ENCODE data around the gene CRYBA4. TPM values are rescaled to one million over a fixed set of nuclear protein-coding genes. Genes with fewer than 3 reads are reported as not detected.

Gene CRYBA4
- total RNA-seq, 5 donors from 2014 or later (not counting 1 experiment from before 2014, with no cell fraction given) = not detected

DNA sequence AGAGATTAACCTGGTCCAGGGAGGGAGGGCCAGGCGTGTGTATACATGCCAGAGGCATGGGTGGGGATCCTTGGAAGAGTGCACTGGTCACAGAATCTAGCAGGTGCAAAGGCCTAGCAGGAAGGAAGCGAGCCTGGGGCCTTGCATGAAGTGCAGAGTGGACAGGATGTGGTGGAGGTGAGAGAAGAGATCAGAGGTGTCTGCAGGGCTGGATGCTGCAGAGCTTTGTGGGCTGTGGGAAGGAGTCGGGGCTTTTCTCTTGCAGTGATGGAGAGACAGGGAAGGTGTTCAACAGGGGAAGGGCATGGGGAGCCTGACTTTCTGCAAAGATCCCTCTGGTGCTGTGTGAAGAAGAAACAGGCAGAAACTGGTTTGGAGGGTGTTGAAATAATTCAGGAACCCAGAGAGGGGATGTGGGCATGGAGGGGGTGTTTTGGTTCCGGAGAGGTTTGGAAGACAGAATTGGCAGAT is 29.3 kb upstream of the CRYBA4 start:
- DNase-seq (peak; percentile 25 to 76 (median 51)), ATAC-seq (replicated peaks in 1 of 4) (peak in 3 of 4 experiments; percentile 28 to 55 (median 47))
- H3K9me3 Mint-ChIP-seq = no peaks in the 10 kb centered on the region
- Histone ChIP-seq H3K36me3 (ENCODE audit: control insufficient read depth in 2 of 2, extremely low read depth in 1 of 2, insufficient read depth in 1 of 2, low read length in 1 of 2) (no peaks in the 10 kb centered on the region), H3K4me1 (ENCODE audit: control insufficient read depth in 1 of 2, extremely low read depth in 1 of 2, insufficient read depth in 2 of 2, low read length in 2 of 2) (peaks cover 22 to 75% of the 10 kb centered on the region in 2 experiments), H3K9me3 (no peaks in the 10 kb centered on the region), H3K4me3 (ENCODE audit: control insufficient read depth in 1 of 2, extremely low read depth in 1 of 2, low read length in 1 of 2) (no peak overlapping the region), H3K27me3 (replicated peaks in 1 of 2; ENCODE audit: control insufficient read depth in 2 of 2, extremely low read depth in 1 of 2, insufficient read depth in 2 of 2, low read length in 1 of 2) (no peaks in the 10 kb centered on the region), H3K27ac (ENCODE audit: low read length) (peak overlapping the region; percentile 77)
- ChIA-PET POLR2A (no interaction called here), CTCF (interaction anchor here (0.5 to 0.6 kb wide), 2 partner anchors 14 to 51 kb away, joined by 3 to 4 read pairs; no protein-coding TSS in a partner anchor)
- peaks cover 47 to 68% (median 64%) of the 10 kb centered on the region in 3 donors for H3K4me1 Mint-ChIP-seq
- no peaks in the 10 kb centered on the region for H3K27me3 Mint-ChIP-seq
- 3% methylated on average over 3 of the region's 4 CpGs for WGBS (ENCODE audit: insufficient coverage)
- H3K4me3 Mint-ChIP-seq = peak overlapping the region; percentile 13 to 63 (median 29)
- H3K36me3 Mint-ChIP-seq = no peaks in the 10 kb centered on the region
- H3K27ac Mint-ChIP-seq = peak overlapping the region; percentile 84 to 87

DNA sequence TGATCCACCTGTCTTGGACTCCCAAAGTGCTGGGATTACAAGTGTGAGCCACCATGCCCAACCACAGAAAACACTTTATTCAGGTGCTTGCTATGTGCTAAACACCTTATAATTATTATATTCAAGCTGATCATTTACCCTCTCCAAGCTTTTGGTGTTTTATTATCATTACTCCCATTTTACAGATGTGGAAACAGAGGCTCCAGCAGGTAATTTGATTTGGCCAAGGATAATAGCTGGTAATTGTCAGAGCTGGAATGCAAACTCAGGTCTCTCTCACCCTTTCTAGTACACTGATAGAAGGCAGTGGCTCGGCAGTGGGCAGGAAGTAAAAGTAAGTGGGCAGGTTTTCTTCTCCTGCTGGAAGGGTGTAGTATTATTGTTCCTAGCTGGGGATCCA is 28.0 kb upstream of the CRYBA4 start:
- H3K4me1 ChIP-seq (ENCODE audit: control insufficient read depth in 1 of 2, extremely low read depth in 1 of 2, insufficient read depth in 2 of 2, low read length in 2 of 2) = peaks cover 20 to 82% of the 10 kb centered on the region in 2 experiments
- no peaks in the 10 kb centered on the region for H3K36me3 Mint-ChIP-seq
- no peaks in the 10 kb centered on the region for H3K27me3 ChIP-seq (replicated peaks in 1 of 2; ENCODE audit: control insufficient read depth in 2 of 2, extremely low read depth in 1 of 2, insufficient read depth in 2 of 2, low read length in 1 of 2)
- ChIA-PET POLR2A (no interaction called here), CTCF (no interaction called here)
- no peak overlapping the region for H3K4me3 Mint-ChIP-seq
- H3K9me3 ChIP-seq = no peaks in the 10 kb centered on the region
- H3K9me3 Mint-ChIP-seq = no peaks in the 10 kb centered on the region
- H3K4me1 Mint-ChIP-seq = peaks cover 46 to 65% (median 56%) of the 10 kb centered on the region in 3 donors
- H3K27me3 Mint-ChIP-seq = no peaks in the 10 kb centered on the region
- peak overlapping the region; percentile 69 to 83 for H3K27ac Mint-ChIP-seq
- no peak for ATAC-seq (replicated peaks in 1 of 4)
- no peaks in the 10 kb centered on the region for H3K36me3 ChIP-seq (ENCODE audit: control insufficient read depth in 2 of 2, extremely low read depth in 1 of 2, insufficient read depth in 1 of 2, low read length in 1 of 2)
- DNase-seq = no peak
- H3K4me3 ChIP-seq (ENCODE audit: control insufficient read depth in 1 of 2, extremely low read depth in 1 of 2, low read length in 1 of 2) = no peak overlapping the region
- WGBS (ENCODE audit: insufficient coverage) = no CpG with 5 or more reads among the region's 1 CpG
- H3K27ac ChIP-seq (ENCODE audit: low read length) = peak overlapping the region; percentile 8

- POLR2A ChIA-PET = interaction anchor here in 1 of 2 donors (1.0 kb wide), 1 partner anchor 45 kb away, joined by 4 read pairs; no protein-coding TSS in a partner anchor
- H3K9me3 ChIP-seq = no peaks in the 10 kb centered on the region
- WGBS (ENCODE audit: insufficient coverage) = 41% methylated on average over 4 of the region's 4 CpGs
- CTCF ChIA-PET = interaction anchor here in 1 of 2 donors (0.7 to 1.6 kb wide), 3 partner anchors 8 to 46 kb away, joined by 3 to 8 read pairs (median 4); no protein-coding TSS in a partner anchor
- no peak overlapping the region for H3K4me3 ChIP-seq (ENCODE audit: control insufficient read depth in 1 of 2, extremely low read depth in 1 of 2, low read length in 1 of 2)
- peak overlapping the region; percentile 36 for H3K27ac ChIP-seq (ENCODE audit: low read length)
- DNase-seq = peak in 33 of 35 experiments; percentile 8 to 78 (median 48)
- Mint-ChIP-seq H3K4me3 (peak overlapping the region in 1 of 3 donors; percentile 16), H3K36me3 (no peaks in the 10 kb centered on the region), H3K27ac (peak overlapping the region; percentile 72 to 75), H3K4me1 (peaks cover 46 to 52% (median 46%) of the 10 kb centered on the region in 3 donors), H3K9me3 (no peaks in the 10 kb centered on the region), H3K27me3 (no peaks in the 10 kb centered on the region)
- H3K36me3 ChIP-seq (ENCODE audit: control insufficient read depth in 2 of 2, extremely low read depth in 1 of 2, insufficient read depth in 1 of 2, low read length in 1 of 2) = no peaks in the 10 kb centered on the region
- no peaks in the 10 kb centered on the region for H3K27me3 ChIP-seq (replicated peaks in 1 of 2; ENCODE audit: control insufficient read depth in 2 of 2, extremely low read depth in 1 of 2, insufficient read depth in 2 of 2, low read length in 1 of 2)
- H3K4me1 ChIP-seq (ENCODE audit: control insufficient read depth in 1 of 2, extremely low read depth in 1 of 2, insufficient read depth in 2 of 2, low read length in 2 of 2) = peaks cover 15 to 72% of the 10 kb centered on the region in 2 experiments
- ATAC-seq (replicated peaks in 1 of 4) = peak; percentile 32 to 81 (median 48)
Observed at GRCh38 chr22:26597026-26597425, 24.7 kb upstream of the CRYBA4 start.

GRCh38 chr22:26597480-26597879 is 24.3 kb upstream of the CRYBA4 start:
- Histone ChIP-seq H3K36me3 (ENCODE audit: control insufficient read depth in 2 of 2, extremely low read depth in 1 of 2, insufficient read depth in 1 of 2, low read length in 1 of 2) (no peaks in the 10 kb centered on the region), H3K27ac (ENCODE audit: low read length) (peak overlapping the region; percentile 36), H3K27me3 (replicated peaks in 1 of 2; ENCODE audit: control insufficient read depth in 2 of 2, extremely low read depth in 1 of 2, insufficient read depth in 2 of 2, low read length in 1 of 2) (no peaks in the 10 kb centered on the region), H3K9me3 (no peaks in the 10 kb centered on the region), H3K4me3 (ENCODE audit: control insufficient read depth in 1 of 2, extremely low read depth in 1 of 2, low read length in 1 of 2) (no peak overlapping the region), H3K4me1 (ENCODE audit: control insufficient read depth in 1 of 2, extremely low read depth in 1 of 2, insufficient read depth in 2 of 2, low read length in 2 of 2) (peaks cover 11 to 68% of the 10 kb centered on the region in 2 experiments)
- Mint-ChIP-seq H3K4me1 (peaks cover 42 to 48% (median 42%) of the 10 kb centered on the region in 3 donors), H3K27me3 (no peaks in the 10 kb centered on the region), H3K9me3 (no peaks in the 10 kb centered on the region), H3K4me3 (peak overlapping the region in 1 of 3 donors; percentile 16), H3K36me3 (no peaks in the 10 kb centered on the region), H3K27ac (peak overlapping the region; percentile 72 to 75)
- ATAC-seq (replicated peaks in 1 of 4) (no peak), DNase-seq (no peak)
- POLR2A ChIA-PET = no interaction called here
- no CpG with 5 or more reads among the region's 4 CpGs for WGBS (ENCODE audit: insufficient coverage)
- CTCF ChIA-PET = interaction anchor here in 1 of 2 donors (1.4 to 1.6 kb wide), 2 partner anchors 13 to 46 kb away, joined by 4 to 8 read pairs; no protein-coding TSS in a partner anchor

DNA sequence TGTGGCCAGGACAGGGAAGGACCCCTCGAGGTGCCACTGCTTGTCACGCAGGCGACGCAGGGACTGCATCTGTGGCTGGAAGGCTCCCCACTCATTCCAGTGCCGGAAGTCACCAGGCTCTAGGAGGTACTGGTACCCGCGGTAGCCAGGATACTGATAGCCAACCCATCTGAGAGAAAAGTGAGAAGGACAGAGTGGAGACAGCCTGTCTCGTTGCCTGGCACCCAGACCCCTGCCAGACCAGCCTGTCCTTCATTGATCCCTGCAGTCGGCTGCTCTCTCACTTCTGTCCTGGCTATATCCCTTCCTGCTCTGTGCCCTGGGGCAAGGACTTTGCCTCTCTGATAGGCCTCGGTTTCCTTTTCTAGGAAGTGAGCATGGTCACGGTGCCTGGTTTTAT is 22.3 kb upstream of the CRYBA4 start:
- Mint-ChIP-seq H3K36me3 (no peaks in the 10 kb centered on the region), H3K4me1 (peaks cover 24 to 31% (median 26%) of the 10 kb centered on the region in 3 donors), H3K9me3 (no peaks in the 10 kb centered on the region), H3K4me3 (no peak overlapping the region), H3K27me3 (no peaks in the 10 kb centered on the region), H3K27ac (no peak overlapping the region)
- WGBS (ENCODE audit: insufficient coverage) = 90% methylated on average over 10 of the region's 11 CpGs
- CTCF ChIA-PET = no interaction called here
- H3K4me1 ChIP-seq (ENCODE audit: control insufficient read depth in 1 of 2, extremely low read depth in 1 of 2, insufficient read depth in 2 of 2, low read length in 2 of 2) = peaks cover 0 to 49% of the 10 kb centered on the region in 2 experiments
- no peak for ATAC-seq (replicated peaks in 1 of 4)
- H3K27me3 ChIP-seq (replicated peaks in 1 of 2; ENCODE audit: control insufficient read depth in 2 of 2, extremely low read depth in 1 of 2, insufficient read depth in 2 of 2, low read length in 1 of 2) = no peaks in the 10 kb centered on the region
- H3K36me3 ChIP-seq (ENCODE audit: control insufficient read depth in 2 of 2, extremely low read depth in 1 of 2, insufficient read depth in 1 of 2, low read length in 1 of 2) = no peaks in the 10 kb centered on the region
- DNase-seq = no peak
- no peak overlapping the region for H3K4me3 ChIP-seq (ENCODE audit: control insufficient read depth in 1 of 2, extremely low read depth in 1 of 2, low read length in 1 of 2)
- H3K9me3 ChIP-seq = no peaks in the 10 kb centered on the region
- POLR2A ChIA-PET = no interaction called here
- H3K27ac ChIP-seq (ENCODE audit: low read length) = no peak overlapping the region

DNA sequence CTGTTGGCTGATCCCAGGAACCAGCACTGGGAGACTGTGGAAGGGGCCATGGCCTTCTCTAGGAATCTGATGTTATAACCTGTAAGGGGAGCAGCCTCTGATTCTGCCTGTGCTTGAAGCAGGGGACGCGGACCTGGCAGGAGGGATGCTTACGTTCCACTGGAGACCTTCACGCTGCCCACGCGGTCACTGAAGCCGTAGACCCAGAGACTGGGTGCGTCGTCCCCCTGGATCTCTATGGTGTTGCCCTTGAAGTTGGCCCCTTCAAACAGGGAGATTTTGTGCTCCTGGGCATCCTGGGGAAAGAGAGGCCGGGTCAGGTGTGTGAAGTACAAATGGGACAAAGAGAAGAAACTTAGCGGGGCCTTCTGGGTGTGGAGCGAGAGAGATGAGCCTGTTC is 20.0 kb upstream of the CRYBA4 start:
- Histone ChIP-seq H3K4me1 (ENCODE audit: control insufficient read depth in 1 of 2, extremely low read depth in 1 of 2, insufficient read depth in 2 of 2, low read length in 2 of 2) (peaks cover 0 to 36% of the 10 kb centered on the region in 2 experiments), H3K4me3 (ENCODE audit: control insufficient read depth in 1 of 2, extremely low read depth in 1 of 2, low read length in 1 of 2) (no peak overlapping the region), H3K27ac (ENCODE audit: low read length) (no peak overlapping the region), H3K36me3 (ENCODE audit: control insufficient read depth in 2 of 2, extremely low read depth in 1 of 2, insufficient read depth in 1 of 2, low read length in 1 of 2) (no peaks in the 10 kb centered on the region), H3K27me3 (replicated peaks in 1 of 2; ENCODE audit: control insufficient read depth in 2 of 2, extremely low read depth in 1 of 2, insufficient read depth in 2 of 2, low read length in 1 of 2) (no peaks in the 10 kb centered on the region), H3K9me3 (no peaks in the 10 kb centered on the region)
- ChIA-PET POLR2A (interaction anchor here in 1 of 2 donors (0.6 kb wide), 1 partner anchor 25 kb away, joined by 5 read pairs; no protein-coding TSS in a partner anchor), CTCF (no interaction called here)
- Mint-ChIP-seq H3K4me1 (peaks cover 17 to 26% (median 24%) of the 10 kb centered on the region in 3 donors), H3K4me3 (no peak overlapping the region), H3K27ac (no peak overlapping the region), H3K27me3 (no peaks in the 10 kb centered on the region), H3K36me3 (no peaks in the 10 kb centered on the region), H3K9me3 (no peaks in the 10 kb centered on the region)
- ATAC-seq (replicated peaks in 1 of 4) (no peak), DNase-seq (no peak)
- 97% methylated on average over 11 of the region's 12 CpGs for WGBS (ENCODE audit: insufficient coverage)

All from T-cell (primary cell).